ENCODE measurements around the gene SMCR8. TPM values are rescaled to one million over a fixed set of nuclear protein-coding genes. Genes with fewer than 3 reads are reported as not detected.

Gene SMCR8
- total and polyA plus RNA-seq, 2 of the 8 experiments (the other 6 are each of a cell fraction or from before 2014, with no cell fraction given) = 6.9 to 18.5 TPM

DNA sequence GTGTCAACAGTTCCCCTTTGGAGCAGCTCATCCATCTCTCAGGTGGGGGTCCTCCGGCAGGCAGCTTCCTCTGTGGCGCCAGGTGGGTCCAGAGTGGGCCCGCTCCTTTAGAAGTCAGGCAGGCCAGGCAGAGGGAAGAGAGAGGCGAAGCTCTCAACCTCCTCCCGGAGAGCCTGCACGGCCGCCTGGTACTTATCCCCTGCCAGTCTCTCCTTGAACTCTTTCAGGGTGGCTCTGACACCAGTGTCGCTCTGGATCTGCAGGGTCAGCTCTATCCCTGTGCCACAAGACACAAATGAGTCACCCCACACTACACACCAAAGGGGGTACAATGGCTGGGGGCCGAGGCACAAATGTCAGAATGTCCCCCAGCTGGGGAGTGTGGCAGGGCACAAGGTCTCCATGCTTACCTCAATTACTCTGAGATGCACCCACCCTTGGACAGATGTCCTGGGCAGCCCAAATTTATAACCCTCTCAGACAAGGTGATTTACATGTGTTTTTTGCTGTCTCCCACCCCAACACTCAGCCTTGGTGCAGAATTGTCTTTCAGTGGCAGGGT, 13.6 kb downstream of the SMCR8 start:
- no peak overlapping the region for H3K18ac ChIP-seq (ENCODE audit: extremely low read depth, low read length)
- no peak overlapping the region for H3K9ac ChIP-seq (replicated peaks in 1 of 4; ENCODE audit: extremely low read depth in 1 of 4, low read depth in 3 of 4, low read length in 3 of 4)
- H3K27me3 ChIP-seq (replicated peaks in 1 of 4; ENCODE audit: control insufficient read depth in 3 of 4, extremely low read depth in 1 of 4, insufficient read depth in 3 of 4, low read length in 3 of 4) = no peaks in the 10 kb centered on the region
- H3K23me2 ChIP-seq (ENCODE audit: low read depth, low read length) = no peaks in the 10 kb centered on the region
- no peak overlapping the region for H2BK120ac ChIP-seq (replicated peaks; ENCODE audit: low read depth, low read length)
- FAIRE-seq = no peak
- no peak overlapping the region for H2AFZ ChIP-seq (ENCODE audit: low read length)
- CTCF ChIA-PET (ENCODE audit: partially characterized antibody) = interaction anchor here (0.6 to 7.6 kb wide), 3 partner anchors 7 to 28 kb away, joined by 3 to 58 read pairs (median 3); no protein-coding TSS in a partner anchor
- no peak overlapping the region for H3K14ac ChIP-seq (ENCODE audit: insufficient read length)
- no peaks in the 10 kb centered on the region for H3K4me1 ChIP-seq (replicated peaks in 1 of 4; ENCODE audit: control insufficient read depth in 3 of 4, insufficient read depth in 4 of 4, low read length in 3 of 4)
- H3K4ac ChIP-seq (replicated peaks; ENCODE audit: insufficient read length, low read depth, low read length) = no peak overlapping the region
- POLR2A ChIA-PET (ENCODE audit: partially characterized antibody) = interaction anchor here (0.8 to 1.5 kb wide), 10 partner anchors 8 to 146 kb away, joined by 3 to 7 read pairs (median 3); partner anchors contain the start of genes ALKBH5 and SHMT1
- H3K56ac ChIP-seq (replicated peaks; ENCODE audit: insufficient read length, low read depth, low read length) = no peak overlapping the region
- H4K20me1 ChIP-seq (replicated peaks in 1 of 2; ENCODE audit: control insufficient read depth in 1 of 2, insufficient read depth in 2 of 2, low read length in 2 of 2) = peaks cover 4 to 6% of the 10 kb centered on the region in 2 experiments
- no peak overlapping the region for H3K23ac ChIP-seq (ENCODE audit: insufficient read length)
- no peak overlapping the region for H4K8ac ChIP-seq (ENCODE audit: extremely low read depth, insufficient read depth, low read length)
- no peak overlapping the region for H3K27ac ChIP-seq (ENCODE audit: low read depth, low read length)
- H3K4me2 ChIP-seq (ENCODE audit: insufficient read depth in 1 of 2, low read depth in 2 of 2, low read length in 2 of 2) = no peak overlapping the region
- H4K5ac ChIP-seq (ENCODE audit: insufficient read length, low read depth, low read length) = no peak overlapping the region
- no peak overlapping the region for H2AK5ac ChIP-seq (ENCODE audit: low read depth, low read length)
- H3K4me3 ChIP-seq (ENCODE audit: extremely low read depth in 1 of 4, insufficient read depth in 2 of 4, low read depth in 3 of 4, low read length in 4 of 4) = no peak overlapping the region
- H2BK15ac ChIP-seq (ENCODE audit: low read length) = no peak overlapping the region
- no peaks in the 10 kb centered on the region for H3K9me3 ChIP-seq (ENCODE audit: insufficient read depth in 2 of 2, low read depth in 1 of 2, low read length in 1 of 2)
- no peak for DNase-seq (ENCODE audit: low read depth in 1 of 2, low spot score in 2 of 2)
- WGBS, 2 experiments (ENCODE audit: extremely low coverage in 1 of 2, insufficient coverage in 1 of 2, insufficient read length in 1 of 2, insufficient replicate concordance in 2 of 2, low coverage in 1 of 2, low lambda C conversion rate in 2 of 2, missing lambda C conversion rate in 1 of 2) = 87% methylated on average over 8 of the region's 9 CpGs; no CpG with 5 or more reads in 1 of the 2 experiments
- no peaks in the 10 kb centered on the region; the same call in 1 of the 2 replicates for H3K79me1 ChIP-seq (ENCODE audit: low read depth, low read length)
- H4K91ac ChIP-seq (replicated peaks; ENCODE audit: insufficient read length, low read length) = no peak overlapping the region
- H3K79me2 ChIP-seq (ENCODE audit: control insufficient read depth in 1 of 2, insufficient read depth in 2 of 2, low read length in 2 of 2) = no peaks in the 10 kb centered on the region
- H2BK5ac ChIP-seq (ENCODE audit: low read depth, low read length) = no peak overlapping the region
- peaks cover 20 to 54% (median 30%) of the 10 kb centered on the region in 4 experiments for H3K36me3 ChIP-seq (ENCODE audit: control insufficient read depth in 2 of 4, insufficient read depth in 4 of 4, low read length in 3 of 4)
- H2BK12ac ChIP-seq (ENCODE audit: low read depth, low read length) = no peak overlapping the region
- H2BK20ac ChIP-seq (ENCODE audit: low read length) = no peak overlapping the region
- TF ChIP-seq JUN (IDR thresholded peaks at IDR 0.05; ENCODE audit: low read depth, low read length) = no peak
- no peak for TF ChIP-seq CHD2 (IDR thresholded peaks at IDR 0.05; ENCODE audit: low read length)
- TF ChIP-seq KDM4A (IDR thresholded peaks at IDR 0.05; ENCODE audit: low read depth, low read length, severe bottlenecking) = no peak
- no peak for TF ChIP-seq GTF2F1 (IDR thresholded peaks at IDR 0.05; ENCODE audit: borderline replicate concordance, low read depth, low read length)
- TF ChIP-seq, protein P1, sequence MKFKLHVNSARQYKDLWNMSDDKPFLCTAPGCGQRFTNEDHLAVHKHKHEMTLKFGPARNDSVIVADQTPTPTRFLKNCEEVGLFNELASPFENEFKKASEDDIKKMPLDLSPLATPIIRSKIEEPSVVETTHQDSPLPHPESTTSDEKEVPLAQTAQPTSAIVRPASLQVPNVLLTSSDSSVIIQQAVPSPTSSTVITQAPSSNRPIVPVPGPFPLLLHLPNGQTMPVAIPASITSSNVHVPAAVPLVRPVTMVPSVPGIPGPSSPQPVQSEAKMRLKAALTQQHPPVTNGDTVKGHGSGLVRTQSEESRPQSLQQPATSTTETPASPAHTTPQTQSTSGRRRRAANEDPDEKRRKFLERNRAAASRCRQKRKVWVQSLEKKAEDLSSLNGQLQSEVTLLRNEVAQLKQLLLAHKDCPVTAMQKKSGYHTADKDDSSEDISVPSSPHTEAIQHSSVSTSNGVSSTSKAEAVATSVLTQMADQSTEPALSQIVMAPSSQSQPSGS (IDR thresholded peaks at IDR 0.05; ENCODE audit: low read length) = no peak
- no peak for TF ChIP-seq RXRA (IDR thresholded peaks at IDR 0.05; ENCODE audit: insufficient read depth, low read depth, low read length)
- TF ChIP-seq RBBP5 (IDR thresholded peaks at IDR 0.05; ENCODE audit: borderline replicate concordance, low read depth, low read length) = no peak
- TF ChIP-seq YY1 (IDR thresholded peaks at IDR 0.05; ENCODE audit: low read depth, low read length) = no peak
- no peak for TF ChIP-seq CBX5 (IDR thresholded peaks at IDR 0.05; ENCODE audit: low read depth, low read length)
- TF ChIP-seq TEAD4 (IDR thresholded peaks at IDR 0.05; ENCODE audit: low read depth, low read length) = no peak
- TF ChIP-seq CHD1 (IDR thresholded peaks at IDR 0.05; ENCODE audit: low read depth, low read length) = no peak
- no peak for TF ChIP-seq BACH1 (IDR thresholded peaks at IDR 0.05; ENCODE audit: low read length)
